MCF 10A (cell line): Measurements from ENCODE around the gene RPS5. TPM values are rescaled to one million over a fixed set of nuclear protein-coding genes. Genes with fewer than 3 reads are reported as not detected.

ENCODE experiments used
- BruUV-seq: library from RNA; stranded (reverse); fragments of 400-500 nt; replicated peaks from 2 replicates; lab custom pipeline; 2021; lab: Mats Ljungman, UMichigan
- CTCF ChIA-PET: fragments of 300-600 bp; sonication (Branson Sonifier 250); formaldehyde crosslinking; extraction: SDS; loops from one replicate; lab custom pipeline; 2021; ENCODE audit warnings: antibody characterized with exemption, inconsistent platforms; lab: Yijun Ruan, JAX
- POLR2A ChIA-PET: fragments of 300-600, 350-650 bp; sonication (Branson Sonifier 250); formaldehyde crosslinking; extraction: SDS; loops from one replicate; lab custom pipeline; 2020; ENCODE audit warnings: antibody characterized with exemption, inconsistent platforms; lab: Yijun Ruan, JAX
- DNase-seq: peaks from one replicate; pipeline ENCODE4 v3.0.0-alpha.2; 2018; ENCODE audit not compliant: unreplicated experiment
- H3K27ac Mint-ChIP-seq: one replicate; pipeline ENCODE4 v1.8.0; 2022; ENCODE audit warnings: mild to moderate bottlenecking, low read depth, mixed read lengths; ENCODE audit not compliant: unreplicated experiment
- H3K27me3 Mint-ChIP-seq: one replicate; pipeline ENCODE4 v1.8.0; 2022; ENCODE audit warnings: mixed read lengths; ENCODE audit not compliant: insufficient read depth, unreplicated experiment
- H3K36me3 Mint-ChIP-seq: one replicate; pipeline ENCODE4 v1.8.0; 2022; ENCODE audit warnings: mild to moderate bottlenecking, moderate library complexity, mixed read lengths; ENCODE audit not compliant: insufficient read depth, unreplicated experiment
- H3K4me1 Mint-ChIP-seq: one replicate; pipeline ENCODE4 v1.8.0; 2022; ENCODE audit warnings: mixed read lengths; ENCODE audit not compliant: insufficient read depth, unreplicated experiment
- H3K4me3 Mint-ChIP-seq: one replicate; pipeline ENCODE4 v1.8.0; 2022; ENCODE audit warnings: mild to moderate bottlenecking, moderate library complexity, mixed read lengths; ENCODE audit not compliant: unreplicated experiment
- H3K9me3 Mint-ChIP-seq: one replicate; pipeline ENCODE4 v1.8.0; 2022; ENCODE audit warnings: mixed read lengths; ENCODE audit not compliant: unreplicated experiment
- intact Hi-C: fragments of 100-400 bp; cut with micrococcal nuclease; formaldehyde crosslinking; loops from 2 replicates; pipeline ENCODE4 v1.14.1; 2022
- total RNA-seq: library from RNA; stranded (reverse); gene quantifications from 2 replicates; pipeline ENCODE4 v1.2.3, GENCODE V29; 2022
- TF ChIP-seq, protein P1 (sequence below): fragments of 200-600 bp; IDR thresholded peaks from one replicate; pipeline ENCODE4 v1.8.0; 2022; ENCODE audit warnings: antibody characterized with exemption, mild to moderate bottlenecking; ENCODE audit not compliant: unreplicated experiment

Gene RPS5
- total RNA-seq, 1 experiment from 2014 or later, result 1,779 TPM

DNA sequence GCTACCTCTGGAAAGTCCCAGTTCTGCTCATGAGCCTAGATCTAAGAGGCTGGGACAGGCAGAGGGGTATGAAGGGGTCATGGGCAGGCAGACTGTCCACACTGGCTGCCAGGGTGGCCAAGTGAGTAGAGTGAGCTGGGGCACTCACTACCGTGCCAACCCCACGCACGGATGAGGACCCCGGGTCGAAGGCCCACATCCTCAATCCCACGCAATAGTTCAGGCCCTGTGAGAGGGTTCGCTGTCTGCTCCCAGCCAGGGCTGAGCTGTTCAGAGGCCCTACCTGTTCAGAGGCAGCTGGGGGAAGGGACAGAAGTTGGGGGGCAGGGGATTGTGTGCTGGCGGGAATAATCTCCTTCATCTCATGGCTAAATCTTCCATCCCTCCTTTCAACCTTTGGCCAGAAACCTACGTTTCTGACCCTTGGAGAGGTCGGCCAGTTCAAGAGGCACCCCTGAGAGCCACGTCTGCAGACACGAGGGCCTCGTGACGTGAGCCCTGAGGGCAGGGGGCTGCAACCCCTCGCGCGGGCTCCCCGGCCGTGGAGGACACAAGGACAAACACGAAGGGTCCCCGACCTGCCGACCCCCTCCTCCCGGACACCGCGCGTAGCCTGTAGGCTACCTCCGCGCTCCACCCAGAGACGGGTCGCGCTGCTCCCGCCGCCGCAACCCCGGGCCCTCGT is 1.0 kb upstream of the RPS5 start:
- no peaks in the 10 kb centered on the region for H3K9me3 Mint-ChIP-seq
- TF ChIP-seq, protein P1, sequence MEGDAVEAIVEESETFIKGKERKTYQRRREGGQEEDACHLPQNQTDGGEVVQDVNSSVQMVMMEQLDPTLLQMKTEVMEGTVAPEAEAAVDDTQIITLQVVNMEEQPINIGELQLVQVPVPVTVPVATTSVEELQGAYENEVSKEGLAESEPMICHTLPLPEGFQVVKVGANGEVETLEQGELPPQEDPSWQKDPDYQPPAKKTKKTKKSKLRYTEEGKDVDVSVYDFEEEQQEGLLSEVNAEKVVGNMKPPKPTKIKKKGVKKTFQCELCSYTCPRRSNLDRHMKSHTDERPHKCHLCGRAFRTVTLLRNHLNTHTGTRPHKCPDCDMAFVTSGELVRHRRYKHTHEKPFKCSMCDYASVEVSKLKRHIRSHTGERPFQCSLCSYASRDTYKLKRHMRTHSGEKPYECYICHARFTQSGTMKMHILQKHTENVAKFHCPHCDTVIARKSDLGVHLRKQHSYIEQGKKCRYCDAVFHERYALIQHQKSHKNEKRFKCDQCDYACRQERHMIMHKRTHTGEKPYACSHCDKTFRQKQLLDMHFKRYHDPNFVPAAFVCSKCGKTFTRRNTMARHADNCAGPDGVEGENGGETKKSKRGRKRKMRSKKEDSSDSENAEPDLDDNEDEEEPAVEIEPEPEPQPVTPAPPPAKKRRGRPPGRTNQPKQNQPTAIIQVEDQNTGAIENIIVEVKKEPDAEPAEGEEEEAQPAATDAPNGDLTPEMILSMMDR, result no peak
- DNase-seq, result no peak
- peaks cover 18% of the 10 kb centered on the region for H3K4me1 Mint-ChIP-seq
- CTCF ChIA-PET, result interaction anchor here (0.7 kb wide), 1 partner anchor 104 kb away, joined by 3 read pairs; no protein-coding TSS in a partner anchor
- POLR2A ChIA-PET, result interaction anchor here (0.6 to 4.7 kb wide), 9 partner anchors 13 to 134 kb away, joined by 3 to 27 read pairs (median 5); partner anchors contain the start of genes ZBTB45, ZNF324B, ZNF497 and ZNF584
- intact Hi-C loops, result loop anchor here (5.0 kb wide), 1 partner anchor 159 kb away; the partner anchor contains the start of gene ZNF544
- H3K36me3 Mint-ChIP-seq, result peaks cover 53% of the 10 kb centered on the region
- no TSS peak for BruUV-seq
- H3K4me3 Mint-ChIP-seq, result peak overlapping the region; percentile 92
- H3K27ac Mint-ChIP-seq, result peak overlapping the region; percentile 98
- no peaks in the 10 kb centered on the region for H3K27me3 Mint-ChIP-seq

DNA sequence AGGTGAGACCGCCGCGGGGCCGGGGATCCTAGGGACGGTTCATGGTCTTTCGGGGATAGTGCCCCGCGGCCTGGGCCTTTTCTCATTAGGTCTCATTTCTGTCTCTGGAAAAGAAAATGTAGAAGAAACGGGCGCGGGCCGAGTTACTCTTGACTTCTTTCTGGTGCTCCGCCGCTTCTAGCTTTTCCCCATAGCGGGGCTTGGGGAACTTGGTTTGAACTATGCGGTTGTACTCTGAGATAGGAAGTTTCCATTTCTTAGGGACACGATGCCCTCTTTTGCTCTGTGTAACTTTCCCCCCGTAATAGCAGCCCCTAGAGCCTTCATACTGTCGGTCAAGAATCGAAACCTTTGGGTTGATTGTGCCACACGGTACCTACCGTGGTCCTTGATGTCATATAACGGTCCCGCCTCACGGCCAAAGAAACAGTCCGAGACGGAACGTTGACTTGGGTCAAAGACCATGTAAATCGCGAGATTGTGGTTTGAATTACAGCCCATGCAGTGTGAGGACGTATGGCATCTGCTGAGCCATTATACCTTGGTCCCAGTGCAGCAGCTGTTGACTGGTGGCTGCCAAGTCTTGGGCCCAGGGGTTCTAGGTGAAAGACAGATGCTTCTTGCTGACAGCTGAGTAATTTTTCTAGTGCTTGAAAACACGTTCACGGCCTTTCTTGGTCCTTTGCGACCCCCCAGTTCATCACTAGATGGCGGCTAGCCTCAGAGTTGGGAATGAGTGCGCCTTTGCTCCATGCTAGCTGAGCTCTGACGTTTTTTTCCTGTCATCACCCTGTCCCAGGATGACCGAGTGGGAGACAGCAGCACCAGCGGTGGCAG is 487 bp downstream of the RPS5 start:
- H3K27ac Mint-ChIP-seq, result peak overlapping the region; percentile 98
- H3K4me3 Mint-ChIP-seq, result peak overlapping the region; percentile 92
- peaks cover 18% of the 10 kb centered on the region for H3K4me1 Mint-ChIP-seq
- H3K9me3 Mint-ChIP-seq, result no peaks in the 10 kb centered on the region
- TF ChIP-seq, protein P1, result no peak
- intact Hi-C loops, result loop anchor here (5.0 kb wide), 1 partner anchor 160 kb away; the partner anchor contains the start of gene ZNF544
- DNase-seq, result no peak
- peaks cover 67% of the 10 kb centered on the region for H3K36me3 Mint-ChIP-seq
- TSS peak; percentile 62 for BruUV-seq
- no peaks in the 10 kb centered on the region for H3K27me3 Mint-ChIP-seq
- CTCF ChIA-PET, result interaction anchor here (0.5 to 1.1 kb wide), 7 partner anchors 13 to 441 kb away, joined by 3 to 6 read pairs (median 3); no protein-coding TSS in a partner anchor
- POLR2A ChIA-PET, result interaction anchor here (0.6 to 4.7 kb wide), 13 partner anchors 8 to 156 kb away, joined by 3 to 27 read pairs (median 4); partner anchors contain the start of genes RNF225, ZBTB45, ZNF446 and ZNF497

DNA sequence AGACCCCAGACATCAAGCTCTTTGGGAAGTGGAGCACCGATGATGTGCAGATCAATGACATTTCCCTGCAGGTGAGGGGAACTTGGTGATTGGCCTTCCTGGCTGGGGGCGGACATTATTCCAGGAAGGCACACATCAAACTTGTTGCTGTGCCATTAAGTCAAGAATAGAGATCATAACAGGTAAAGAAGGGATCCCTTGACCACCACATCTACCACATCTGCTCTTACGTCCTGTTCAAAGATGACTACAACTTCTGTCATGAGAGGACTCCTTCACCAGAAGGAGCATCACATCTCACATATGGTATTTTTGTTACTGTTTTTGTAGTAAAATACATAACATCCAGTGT is 1.1 kb downstream of the RPS5 start:
- ChIA-PET CTCF (interaction anchor here (0.6 to 1.1 kb wide), 3 partner anchors 12 to 80 kb away, joined by 3 to 6 read pairs (median 5); no protein-coding TSS in a partner anchor), POLR2A (interaction anchor here (0.7 to 4.7 kb wide), 9 partner anchors 8 to 155 kb away, joined by 3 to 27 read pairs (median 4); partner anchors contain the start of genes RNF225, ZBTB45, ZNF446 and ZNF497)
- TF ChIP-seq, protein P1, result no peak
- no peaks in the 10 kb centered on the region for H3K9me3 Mint-ChIP-seq
- no peaks in the 10 kb centered on the region for H3K27me3 Mint-ChIP-seq
- H3K4me1 Mint-ChIP-seq, result peaks cover 18% of the 10 kb centered on the region
- peaks cover 73% of the 10 kb centered on the region for H3K36me3 Mint-ChIP-seq
- peak overlapping the region; percentile 92 for H3K4me3 Mint-ChIP-seq
- no peak for DNase-seq
- H3K27ac Mint-ChIP-seq, result peak overlapping the region; percentile 98
- intact Hi-C loops, result loop anchor here (5.0 kb wide), 1 partner anchor 161 kb away; the partner anchor contains the start of gene ZNF544
- no TSS peak for BruUV-seq
